MM.1S (cell line): ENCODE results near the gene BAG3.

ENCODE experiments used
- CTCF ChIP-seq: fragments of 300-600 bp; sonication (generic); IDR thresholded peaks from 2 replicates; pipeline ENCODE4 v1.5.1; 2016; ENCODE audit warnings: antibody characterized with exemption, low read length, mixed read lengths
- EZH2 ChIP-seq: fragments of 300-600 bp; sonication (generic); optimal IDR thresholded peaks from 2 replicates; pipeline ENCODE3; 2017; ENCODE audit warnings: low read depth, mild to moderate bottlenecking, antibody characterized with exemption, low read length, mixed read lengths
- EZH2phosphoT487 ChIP-seq: fragments of 300-600 bp; sonication (generic); IDR thresholded peaks from 2 replicates; pipeline ENCODE4 v1.6.1; 2018; ENCODE audit warnings: antibody characterized with exemption, low read length

GRCh38 chr10:119677126-119677525 is 25.9 kb downstream of the BAG3 start:
- TF ChIP-seq EZH2phosphoT487 (no peak), CTCF (no peak), EZH2 (no peak)
